HUES6 (cell line): ENCODE data around the gene PTPN7.

ENCODE experiments used
- H3K27ac ChIP-seq: 2 replicates; pipeline ENCODE4 v1.7.0; 2013; ENCODE audit warnings: low read depth, mild to moderate bottlenecking, low read length, inconsistent platforms
- H3K27me3 ChIP-seq: 2 replicates; pipeline ENCODE4 v1.6.1; 2013; ENCODE audit warnings: low read length; ENCODE audit not compliant: control insufficient read depth, insufficient read depth
- H3K36me3 ChIP-seq: 2 replicates; pipeline ENCODE4 v1.6.1; 2013; ENCODE audit warnings: low read length; ENCODE audit not compliant: control insufficient read depth, insufficient read depth
- H3K4me1 ChIP-seq: 2 replicates; pipeline ENCODE4 v1.6.1; 2013; ENCODE audit warnings: low read length; ENCODE audit not compliant: control insufficient read depth, insufficient read depth
- H3K4me3 ChIP-seq: 2 replicates; pipeline ENCODE4 v1.5.1; 2013; ENCODE audit warnings: low read depth, low read length
- H3K9ac ChIP-seq: one replicate; pipeline ENCODE4 v1.6.1; 2013; ENCODE audit warnings: mild to moderate bottlenecking, low read length
- H3K9me3 ChIP-seq: 2 replicates; pipeline ENCODE4 v1.6.1; 2013; ENCODE audit warnings: low read depth, low read length; ENCODE audit not compliant: control insufficient read depth, insufficient read depth

PTPN7 gene

GRCh38 chr1:202164271-202165037 lies 4.1 kb upstream of the PTPN7 start:
- no peak overlapping the region for H3K9ac ChIP-seq
- H3K9me3 ChIP-seq: no peaks in the 10 kb centered on the region
- no peaks in the 10 kb centered on the region for H3K36me3 ChIP-seq
- H3K27me3 ChIP-seq: no peaks in the 10 kb centered on the region
- no peak overlapping the region for H3K4me3 ChIP-seq
- peaks cover 48% of the 10 kb centered on the region for H3K4me1 ChIP-seq
- H3K27ac ChIP-seq: no peak overlapping the region

DNA sequence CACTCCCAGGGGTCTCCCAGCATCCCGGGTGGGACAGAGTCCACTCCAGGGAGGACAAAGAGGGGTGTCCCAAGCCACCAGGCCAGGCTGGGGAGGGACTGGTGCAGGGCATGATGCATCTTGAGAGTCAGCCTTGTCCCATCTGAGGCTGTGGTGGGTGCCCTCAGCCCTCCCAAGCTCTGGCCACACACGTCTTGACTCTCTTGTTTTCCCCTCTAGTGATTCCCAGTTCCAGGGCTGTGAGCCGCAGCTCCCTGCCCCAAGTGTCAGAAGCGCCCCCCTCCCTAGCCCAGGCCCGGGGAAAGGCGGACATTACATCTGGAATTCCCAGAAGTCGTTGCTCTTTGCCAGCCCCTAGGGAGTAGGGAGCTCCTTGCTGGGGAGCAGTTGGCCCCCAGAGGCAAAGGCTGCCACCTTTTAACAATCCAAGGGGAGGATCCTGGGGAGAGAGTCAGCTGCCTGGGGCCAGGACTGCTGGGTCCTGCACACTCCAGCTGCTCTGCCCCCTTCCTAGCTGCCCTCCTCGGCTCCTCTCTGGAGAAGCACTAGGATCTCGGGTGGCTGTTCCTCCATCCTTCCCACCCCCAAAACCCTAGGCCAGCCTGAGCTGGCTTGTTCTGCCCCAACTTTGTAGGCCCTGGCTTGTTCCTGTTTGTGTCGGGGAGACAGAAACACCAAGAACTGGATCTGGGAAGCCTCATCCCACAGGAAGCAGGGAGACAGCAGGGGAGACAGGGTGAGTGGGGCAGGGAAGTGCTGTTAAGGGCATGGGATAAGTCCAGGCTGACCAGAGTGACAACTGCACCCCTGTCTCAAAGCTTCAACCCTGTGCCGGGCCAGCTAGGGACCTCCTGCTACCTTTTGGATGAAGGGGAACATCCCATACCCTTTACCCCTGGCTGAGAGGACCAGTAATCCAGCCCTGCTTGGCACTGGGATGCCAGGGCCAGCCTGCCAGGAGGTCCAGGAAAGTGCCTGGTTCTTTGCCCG lies 3.2 kb upstream of the PTPN7 start:
- Histone ChIP-seq H3K27me3 (no peaks in the 10 kb centered on the region), H3K27ac (no peak overlapping the region), H3K9me3 (no peaks in the 10 kb centered on the region), H3K4me1 (peaks cover 56% of the 10 kb centered on the region), H3K36me3 (no peaks in the 10 kb centered on the region), H3K9ac (no peak overlapping the region), H3K4me3 (no peak overlapping the region)

DNA sequence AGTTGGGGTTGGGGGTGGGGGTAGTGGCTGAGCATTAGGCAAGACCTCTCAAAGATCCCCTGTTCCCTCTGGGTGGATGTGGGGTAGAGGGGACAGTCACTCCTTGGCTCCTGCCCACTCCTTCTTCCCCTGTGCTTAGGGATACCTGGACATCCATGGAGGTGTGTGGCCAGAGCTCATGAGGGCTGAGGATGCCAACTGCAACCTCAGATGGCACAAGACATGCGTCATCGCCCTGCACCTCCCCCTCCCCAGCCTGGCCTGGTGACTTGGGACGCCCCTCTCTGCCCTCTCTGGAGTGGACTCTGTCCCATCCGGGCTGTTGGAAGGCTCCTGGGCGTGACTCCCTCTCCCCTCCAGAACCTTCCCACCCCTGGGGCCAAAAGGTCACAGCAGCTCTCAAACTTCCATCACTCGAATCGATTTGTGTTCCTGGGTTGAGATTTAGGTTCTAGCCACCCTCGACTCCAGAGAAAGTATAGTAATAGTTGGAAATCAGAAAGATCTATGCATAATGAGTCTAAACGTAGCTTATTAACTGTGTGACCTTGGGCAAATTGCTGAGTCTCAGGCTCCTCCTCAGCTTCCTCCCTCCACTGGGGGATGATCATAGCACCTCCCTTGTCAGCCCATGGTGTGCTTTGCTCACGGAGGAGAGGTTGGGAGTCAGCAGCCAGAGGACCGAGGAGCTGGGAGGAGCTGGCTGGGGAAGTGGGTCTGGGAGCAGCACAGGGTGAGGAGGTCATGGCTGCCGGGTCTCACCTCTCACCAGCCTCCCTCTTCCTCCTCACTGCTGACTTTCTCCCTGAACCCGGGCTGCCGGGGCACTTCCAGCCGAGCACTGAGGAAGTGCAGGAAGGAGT lies 2.2 kb upstream of the PTPN7 start:
- Histone ChIP-seq H3K4me1 (peaks cover 56% of the 10 kb centered on the region), H3K27ac (no peak overlapping the region), H3K9ac (no peak overlapping the region), H3K36me3 (no peaks in the 10 kb centered on the region), H3K27me3 (no peaks in the 10 kb centered on the region), H3K4me3 (no peak overlapping the region), H3K9me3 (no peaks in the 10 kb centered on the region)

DNA sequence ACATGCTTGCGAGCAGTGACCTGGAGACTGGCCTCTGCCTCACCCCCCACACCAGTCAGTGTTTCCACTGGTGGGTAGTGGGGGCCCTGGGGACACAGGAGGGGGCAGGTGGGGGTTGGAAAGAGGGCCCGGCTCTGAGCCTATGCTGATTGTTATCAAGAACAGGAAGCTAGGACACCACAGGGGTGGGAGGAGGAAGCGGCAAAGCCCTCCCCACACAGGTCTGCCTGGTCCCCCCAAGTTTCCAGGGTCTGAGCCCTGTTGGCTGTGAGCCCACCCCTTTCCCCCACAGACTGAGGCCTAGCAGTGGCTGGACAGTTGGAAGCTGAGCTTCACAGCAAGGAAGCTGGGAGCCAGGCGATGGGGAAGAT lies 1.6 kb upstream of the PTPN7 start:
- Histone ChIP-seq H3K36me3 (no peaks in the 10 kb centered on the region), H3K4me1 (peaks cover 56% of the 10 kb centered on the region), H3K4me3 (no peak overlapping the region), H3K9ac (no peak overlapping the region), H3K9me3 (no peaks in the 10 kb centered on the region), H3K27ac (no peak overlapping the region), H3K27me3 (no peaks in the 10 kb centered on the region)

- H3K27me3 ChIP-seq: no peaks in the 10 kb centered on the region
- no peaks in the 10 kb centered on the region for H3K9me3 ChIP-seq
- H3K36me3 ChIP-seq: no peaks in the 10 kb centered on the region
- no peak overlapping the region for H3K9ac ChIP-seq
- peaks cover 61% of the 10 kb centered on the region for H3K4me1 ChIP-seq
- H3K27ac ChIP-seq: no peak overlapping the region
- H3K4me3 ChIP-seq: no peak overlapping the region
Measured at GRCh38 chr1:202161151-202162046, 997 bp upstream of the PTPN7 start.

DNA sequence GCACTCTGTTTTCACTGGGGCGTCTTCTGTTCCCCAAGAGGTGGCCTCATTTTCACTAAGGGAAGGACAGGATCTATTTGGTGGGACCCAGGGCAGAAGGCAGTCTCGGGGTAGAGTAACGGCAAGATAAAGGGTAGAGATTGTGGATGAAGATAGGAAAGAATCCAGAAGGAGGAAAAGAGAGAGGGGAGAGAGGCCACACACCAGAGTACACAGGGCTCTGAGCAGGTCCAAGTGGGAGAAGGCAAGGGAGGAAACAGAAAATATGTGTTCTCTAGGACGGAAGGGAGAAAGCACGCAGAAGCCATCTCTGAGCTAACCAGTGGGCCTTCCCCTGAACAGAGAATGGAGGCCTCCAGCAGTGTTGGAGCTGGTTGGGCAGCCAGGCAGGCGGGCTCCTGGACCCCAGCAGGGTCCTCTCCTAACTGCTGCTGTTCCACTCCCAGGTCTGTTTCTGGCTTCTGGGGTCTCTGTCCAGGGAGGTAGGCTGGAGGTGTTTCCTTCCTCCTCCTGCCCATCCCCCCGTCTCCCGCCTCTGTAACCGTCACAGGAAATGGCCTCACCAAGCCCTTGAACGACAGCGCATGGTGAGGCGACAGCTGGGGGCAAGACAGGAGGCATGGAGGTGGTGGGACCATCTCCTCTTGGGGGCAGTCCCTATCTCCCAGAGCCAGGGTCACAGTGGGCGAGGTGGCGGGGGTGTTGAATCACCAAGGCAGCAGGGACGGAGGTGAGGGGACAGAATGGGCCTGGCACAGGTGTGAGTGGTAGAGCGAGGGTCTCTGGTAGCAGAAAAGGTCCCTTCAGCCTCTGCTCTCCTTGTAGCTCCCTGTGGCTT lies 649 bp downstream of the PTPN7 start:
- H3K27ac ChIP-seq: no peak overlapping the region
- no peaks in the 10 kb centered on the region for H3K9me3 ChIP-seq
- no peaks in the 10 kb centered on the region for H3K36me3 ChIP-seq
- H3K9ac ChIP-seq: no peak overlapping the region
- peaks cover 53% of the 10 kb centered on the region for H3K4me1 ChIP-seq
- H3K4me3 ChIP-seq: no peak overlapping the region
- no peaks in the 10 kb centered on the region for H3K27me3 ChIP-seq

DNA sequence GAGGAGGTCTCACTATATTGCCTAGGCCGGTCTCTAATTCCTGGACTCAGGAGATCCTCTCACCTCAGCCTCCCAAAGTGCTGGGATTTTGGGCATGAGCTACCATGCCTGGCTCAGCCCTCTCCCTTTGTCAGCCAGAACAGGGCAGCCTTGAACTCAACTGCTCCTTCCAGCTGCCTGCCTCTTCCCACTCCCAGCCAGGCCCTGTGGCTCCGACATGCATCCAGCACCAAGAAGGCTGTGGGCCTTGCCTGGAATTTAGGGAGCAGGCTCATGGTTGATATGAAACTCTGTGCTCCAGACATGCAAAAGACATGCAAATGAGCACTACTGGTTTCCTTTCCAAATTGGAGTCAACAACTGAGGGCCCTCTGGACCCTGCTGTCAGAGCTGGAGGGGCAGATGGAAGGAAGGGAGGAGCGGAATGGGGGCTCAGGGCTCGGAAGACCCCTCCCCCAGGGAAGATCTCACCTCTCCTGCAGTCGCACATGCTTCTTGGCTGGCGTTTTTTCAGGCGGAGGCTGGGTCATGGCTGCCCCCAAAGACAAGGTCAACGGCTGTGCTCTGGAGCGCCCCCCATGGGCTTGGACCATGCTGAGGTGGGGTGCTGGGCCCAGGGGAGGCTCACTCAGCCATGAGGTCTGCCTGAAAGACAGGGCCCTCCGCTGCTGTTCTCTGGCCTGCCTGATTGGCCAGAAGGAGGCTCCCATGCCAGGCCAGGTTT lies 1.4 kb downstream of the PTPN7 start:
- H3K36me3 ChIP-seq: no peaks in the 10 kb centered on the region

DNA sequence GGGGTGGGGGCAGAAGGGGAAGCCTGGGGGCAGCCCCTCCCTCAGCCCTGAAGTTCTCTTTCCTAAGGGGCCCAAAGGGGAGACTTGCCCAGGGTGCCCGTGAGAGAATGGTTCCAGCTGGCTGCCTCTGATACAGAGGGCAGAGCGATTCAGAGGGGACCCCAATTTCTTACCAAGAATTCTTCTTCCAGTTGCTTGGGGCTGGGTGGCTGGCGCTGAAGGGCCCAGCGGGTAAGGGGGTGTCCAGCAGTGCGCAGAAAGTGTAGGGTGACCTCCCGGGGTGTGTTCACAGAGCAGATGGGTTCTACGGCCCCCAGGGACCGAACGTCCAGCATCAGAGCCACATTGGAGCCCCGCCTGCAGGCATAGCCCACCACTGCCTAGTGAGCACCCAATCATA lies 2.5 kb downstream of the PTPN7 start:
- no peak overlapping the region for H3K4me3 ChIP-seq
- H3K27ac ChIP-seq: no peak overlapping the region
- H3K4me1 ChIP-seq: peaks cover 49% of the 10 kb centered on the region
- H3K9me3 ChIP-seq: no peaks in the 10 kb centered on the region
- no peaks in the 10 kb centered on the region for H3K27me3 ChIP-seq
- no peaks in the 10 kb centered on the region for H3K36me3 ChIP-seq
- H3K9ac ChIP-seq: no peak overlapping the region

More for the DNA sequence above, 1.4 kb downstream of the PTPN7 start:
- peaks cover 57% of the 10 kb centered on the region for H3K4me1 ChIP-seq
- no peaks in the 10 kb centered on the region for H3K9me3 ChIP-seq
- H3K9ac ChIP-seq: no peak overlapping the region
- no peak overlapping the region for H3K27ac ChIP-seq
- H3K27me3 ChIP-seq: no peaks in the 10 kb centered on the region
- H3K4me3 ChIP-seq: no peak overlapping the region

DNA sequence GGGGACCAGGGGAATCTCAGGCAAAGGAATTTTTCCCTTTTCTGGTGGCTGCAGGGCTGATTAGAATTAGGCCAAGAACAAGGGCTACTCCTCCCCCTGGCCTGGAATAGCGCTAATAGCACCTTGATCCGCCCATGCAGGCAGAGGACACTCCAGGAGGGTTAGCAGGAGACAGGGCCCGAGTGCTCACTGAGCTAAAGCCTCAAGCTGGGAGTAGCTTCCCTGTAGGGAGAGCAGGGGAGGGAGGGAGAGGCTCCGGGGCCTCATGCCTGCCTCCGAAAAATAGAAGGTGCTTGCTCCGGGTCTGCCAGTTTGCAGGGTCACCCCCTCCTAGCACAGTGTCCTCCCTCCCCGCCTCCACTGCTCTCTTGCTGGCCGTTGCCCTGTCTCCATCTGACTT lies 3.8 kb downstream of the PTPN7 start:
- Histone ChIP-seq H3K36me3 (no peaks in the 10 kb centered on the region), H3K9me3 (no peaks in the 10 kb centered on the region), H3K27me3 (no peaks in the 10 kb centered on the region), H3K9ac (no peak overlapping the region), H3K4me3 (no peak overlapping the region), H3K27ac (no peak overlapping the region), H3K4me1 (peaks cover 36% of the 10 kb centered on the region)
